ENCODE measurements around the gene MTMR1.

Gene MTMR1

GRCh38 chrX:150692831-150693724, at the start of gene MTMR1:
Gene MTMR1 (plus strand): TSS chrX:150693396. CDS start chrX:150693531, 135 bp downstream.
- DNase-seq (ENCODE audit: low read depth) = no peak
- TF ChIP-seq CTCF (conservative IDR thresholded peaks at IDR 0.05; ENCODE audit: low read length) = no peak
- H3K4me3 ChIP-seq (ENCODE audit: low read length) = peak within 1 kb of the TSS; percentile 65

GRCh38 chrX:150643958-150644357, 49.2 kb upstream of the MTMR1 start:
- no peak for TF ChIP-seq CTCF (conservative IDR thresholded peaks at IDR 0.05; ENCODE audit: low read length)
- no peak overlapping the region for H3K4me3 ChIP-seq (ENCODE audit: low read length)

GRCh38 chrX:150644422-150644821, 48.8 kb upstream of the MTMR1 start:
- no peak overlapping the region for H3K4me3 ChIP-seq (ENCODE audit: low read length)
- DNase-seq (ENCODE audit: low read depth) = no peak
- TF ChIP-seq CTCF (conservative IDR thresholded peaks at IDR 0.05; ENCODE audit: low read length) = no peak

More at GRCh38 chrX:150643958-150644357, 49.2 kb upstream of the MTMR1 start:
- no peak for DNase-seq (ENCODE audit: low read depth)

GRCh38 chrX:150647331-150647730, 45.9 kb upstream of the MTMR1 start:
- no peak for TF ChIP-seq CTCF (conservative IDR thresholded peaks at IDR 0.05; ENCODE audit: low read length)
- H3K4me3 ChIP-seq (ENCODE audit: low read length) = no peak overlapping the region
- no peak for DNase-seq (ENCODE audit: low read depth)

GRCh38 chrX:150648296-150648940, 44.8 kb upstream of the MTMR1 start:
- no peak for DNase-seq (ENCODE audit: low read depth)
- TF ChIP-seq CTCF (conservative IDR thresholded peaks at IDR 0.05; ENCODE audit: low read length) = no peak
- H3K4me3 ChIP-seq (ENCODE audit: low read length) = no peak overlapping the region

GRCh38 chrX:150649096-150649870, 43.9 kb upstream of the MTMR1 start:
- TF ChIP-seq CTCF (conservative IDR thresholded peaks at IDR 0.05; ENCODE audit: low read length) = no peak
- DNase-seq (ENCODE audit: low read depth) = peak; percentile 69

More at GRCh38 chrX:150649096-150649870, 43.9 kb upstream of the MTMR1 start:
- H3K4me3 ChIP-seq (ENCODE audit: low read length) = no peak overlapping the region

Data from AG10803 (cell line).